Measurements from ENCODE around the gene PATE3.

The PATE3 gene

GRCh38 chr11:125787827-125788226 is at the start of gene PATE3:
TSS of gene PATE3 (plus strand) at chr11:125788127. CDS start at chr11:125788152, 25 bp downstream.
- DNase-seq: no peak

- no peak for DNase-seq
Observed at GRCh38 chr11:125740617-125741016, 47.3 kb upstream of the PATE3 start.

GRCh38 chr11:125743681-125744080 is 44.2 kb upstream of the PATE3 start:
- no peak for DNase-seq

- no peak for DNase-seq
Observed at GRCh38 chr11:125745979-125746378, 41.9 kb upstream of the PATE3 start, which contains the start of gene PATE1. TSS of gene PATE1 (plus strand) at chr11:125746279. CDS start at chr11:125746305, 26 bp downstream.

GRCh38 chr11:125750629-125751028 is 37.3 kb upstream of the PATE3 start:
- no peak for DNase-seq

- no peak for DNase-seq
Observed at GRCh38 chr11:125756050-125756449, 31.9 kb upstream of the PATE3 start.

GRCh38 chr11:125762445-125762844 is 25.5 kb upstream of the PATE3 start:
- no peak for DNase-seq

- DNase-seq: no peak
Observed at GRCh38 chr11:125763483-125763882, 24.4 kb upstream of the PATE3 start.

- DNase-seq: no peak
Observed at GRCh38 chr11:125766251-125766650, 21.7 kb upstream of the PATE3 start.

- no peak for DNase-seq
Observed at GRCh38 chr11:125768336-125769046, 19.4 kb upstream of the PATE3 start.

GRCh38 chr11:125770583-125770982 is 17.3 kb upstream of the PATE3 start:
- DNase-seq: no peak

- no peak for DNase-seq
Observed at GRCh38 chr11:125772834-125773505, 15.0 kb upstream of the PATE3 start.

- no peak for DNase-seq
Observed at GRCh38 chr11:125773516-125773915, 14.4 kb upstream of the PATE3 start.

- no peak for DNase-seq
Observed at GRCh38 chr11:125777309-125777708, 10.6 kb upstream of the PATE3 start.

GRCh38 chr11:125778728-125779127 is 9.2 kb upstream of the PATE3 start, which contains the start of gene PATE2:
TSS of gene PATE2 (minus strand) at chr11:125778828. CDS start at chr11:125778773, 55 bp downstream.
- DNase-seq: no peak

- no peak for DNase-seq
Observed at GRCh38 chr11:125784678-125785077, 3.2 kb upstream of the PATE3 start.

- no peak for DNase-seq
Observed at GRCh38 chr11:125790825-125791224, 2.9 kb downstream of the PATE3 start.

GRCh38 chr11:125797641-125798040 is 9.7 kb downstream of the PATE3 start:
- DNase-seq: no peak

GRCh38 chr11:125799808-125800207 is 11.9 kb downstream of the PATE3 start:
- DNase-seq: no peak

- DNase-seq: no peak
Observed at GRCh38 chr11:125802387-125802786, 14.5 kb downstream of the PATE3 start.

GRCh38 chr11:125807909-125808308 is 20.0 kb downstream of the PATE3 start:
- no peak for DNase-seq

- DNase-seq: no peak
Observed at GRCh38 chr11:125833016-125833415, 45.1 kb downstream of the PATE3 start, which contains the start of gene PATE4. TSS of gene PATE4 (plus strand) at chr11:125833316. CDS start at chr11:125833360, 44 bp downstream.

- DNase-seq: no peak
Observed at GRCh38 chr11:125835748-125836147, 47.8 kb downstream of the PATE3 start.
